ENCODE results near the gene TLL2.
A peak's percentile ranks its signal among the peaks of the same experiment; 100 is the strongest.
"Not testable (repeated sequence)": the region's sequence is repeated elsewhere in the genome, so short reads cannot be mapped to it uniquely, and the experiment has no call there.

TLL2 gene

DNA sequence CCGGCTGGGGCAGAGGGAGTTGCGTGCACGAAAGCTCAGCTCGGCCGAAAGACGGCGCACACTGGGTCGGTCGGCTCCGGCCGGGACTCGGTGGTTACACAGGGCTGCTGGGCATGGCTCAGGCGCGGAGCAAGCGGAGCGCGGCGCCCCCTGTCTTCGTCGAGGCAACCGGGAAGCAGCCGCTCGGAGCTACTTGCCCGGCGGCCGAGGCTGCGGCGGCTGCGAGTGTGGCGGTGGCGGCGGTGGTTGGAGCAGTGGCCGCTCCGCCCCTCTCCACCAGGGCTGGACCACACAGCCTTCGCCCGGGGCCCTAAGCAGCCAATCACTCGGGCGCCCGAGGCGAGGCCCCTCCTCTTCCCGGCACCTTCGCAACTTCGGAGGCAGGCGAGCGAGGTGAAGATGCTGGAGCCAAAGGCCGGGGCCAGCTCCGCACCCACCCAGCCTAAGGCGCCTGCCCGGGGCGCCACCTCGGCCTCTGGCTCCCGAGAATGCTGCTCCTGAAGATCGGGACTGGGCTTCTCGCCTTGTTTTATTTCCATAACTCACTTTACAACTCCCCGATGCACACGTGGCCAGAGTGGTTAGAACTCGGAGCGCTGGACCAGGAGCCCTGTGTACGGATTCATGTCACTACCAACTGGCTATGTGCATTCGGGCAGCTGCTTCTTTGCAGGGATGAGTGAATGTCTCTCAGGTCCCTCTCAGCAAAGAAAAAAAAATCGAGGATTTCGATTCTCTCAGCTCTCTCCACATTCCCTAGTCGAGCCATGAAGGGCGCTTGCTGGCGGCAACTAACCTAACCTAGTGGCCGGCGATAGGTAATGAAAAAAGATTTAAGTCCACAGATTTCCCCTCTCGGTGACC is at the start of gene TLL2:
Gene TLL2, minus strand, starts transcription at position 229 of the 864 bp plus-strand sequence. CDS start 241 bp downstream, outside the sequence.
- Histone ChIP-seq H3K4me3 (ENCODE audit: low read length) (peak within 1 kb of the TSS; percentile 33), H3K27me3 (ENCODE audit: control insufficient read depth, insufficient read depth, low read length) (peaks cover 24% of the 10 kb centered on the region), H3K36me3 (ENCODE audit: control insufficient read depth, insufficient read depth, low read length) (no peaks in the 10 kb centered on the region), H3K9me3 (ENCODE audit: control insufficient read depth, low read length) (no peaks in the 10 kb centered on the region), H3K4me1 (ENCODE audit: control insufficient read depth, insufficient read depth, low read length) (peaks cover 18% of the 10 kb centered on the region), H3K9ac (ENCODE audit: low read length) (no peak within 1 kb of the TSS)

DNA sequence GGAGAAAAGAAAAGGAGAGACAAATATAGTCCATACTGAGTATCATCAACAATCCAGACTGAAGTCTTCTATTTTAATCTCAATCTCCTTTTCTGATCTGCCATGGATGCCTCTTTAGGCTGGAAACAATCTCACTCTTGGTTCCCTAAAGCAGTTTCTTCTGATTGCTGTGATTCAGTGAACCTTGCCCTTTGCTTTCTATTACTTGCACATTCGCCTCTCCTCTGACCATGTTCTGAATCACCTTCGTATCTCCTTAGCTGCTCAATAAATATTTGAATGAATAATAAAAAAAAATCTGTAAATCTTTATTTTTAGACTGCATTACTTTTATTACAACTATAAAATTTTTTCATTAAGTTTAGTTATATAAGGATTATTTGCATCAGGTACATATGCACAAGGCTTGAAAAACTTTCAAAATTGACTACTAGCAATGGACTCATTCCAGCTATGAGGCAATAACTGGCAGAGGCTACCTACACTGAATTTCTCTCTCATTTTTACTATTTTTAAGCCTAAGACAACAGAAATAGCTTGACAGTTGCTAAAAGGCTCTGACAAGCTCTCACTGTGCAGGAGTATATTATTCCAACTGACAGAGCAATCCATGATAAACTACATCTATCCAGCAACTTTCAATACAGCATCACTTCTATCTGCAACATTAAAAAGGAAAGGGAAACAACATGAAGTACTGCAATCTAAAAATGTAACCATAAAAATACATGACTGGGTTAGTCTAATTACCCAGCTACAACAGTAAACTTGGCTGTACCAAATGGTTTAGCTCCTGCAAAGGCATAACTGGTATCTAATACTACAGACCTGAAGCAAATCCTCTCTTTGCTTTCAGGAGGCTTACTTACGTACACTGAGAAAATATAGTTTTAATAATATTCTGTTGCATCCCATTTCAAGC is 47.5 kb upstream of the TLL2 start:
- Histone ChIP-seq H3K9me3 (ENCODE audit: control insufficient read depth, low read length) (no peaks in the 10 kb centered on the region), H3K4me1 (ENCODE audit: control insufficient read depth, insufficient read depth, low read length) (peaks cover 11% of the 10 kb centered on the region), H3K4me3 (ENCODE audit: low read length) (no peak overlapping the region), H3K9ac (ENCODE audit: low read length) (no peak overlapping the region), H3K36me3 (ENCODE audit: control insufficient read depth, insufficient read depth, low read length) (peaks cover 3% of the 10 kb centered on the region), H3K27me3 (ENCODE audit: control insufficient read depth, insufficient read depth, low read length) (no peaks in the 10 kb centered on the region)

GRCh38 chr10:96560489-96560888 is 46.8 kb upstream of the TLL2 start:
- Histone ChIP-seq H3K27me3 (ENCODE audit: control insufficient read depth, insufficient read depth, low read length) (no peaks in the 10 kb centered on the region), H3K4me3 (ENCODE audit: low read length) (no peak overlapping the region), H3K4me1 (ENCODE audit: control insufficient read depth, insufficient read depth, low read length) (peaks cover 11% of the 10 kb centered on the region), H3K9me3 (ENCODE audit: control insufficient read depth, low read length) (no peaks in the 10 kb centered on the region), H3K9ac (ENCODE audit: low read length) (no peak overlapping the region), H3K36me3 (ENCODE audit: control insufficient read depth, insufficient read depth, low read length) (peaks cover 3% of the 10 kb centered on the region)

- H3K36me3 ChIP-seq (ENCODE audit: control insufficient read depth, insufficient read depth, low read length), result peaks cover 3% of the 10 kb centered on the region
- H3K9ac ChIP-seq (ENCODE audit: low read length), result no peak overlapping the region
- H3K4me1 ChIP-seq (ENCODE audit: control insufficient read depth, insufficient read depth, low read length), result peaks cover 11% of the 10 kb centered on the region
Measured at GRCh38 chr10:96556003-96556402, 42.3 kb upstream of the TLL2 start.

DNA sequence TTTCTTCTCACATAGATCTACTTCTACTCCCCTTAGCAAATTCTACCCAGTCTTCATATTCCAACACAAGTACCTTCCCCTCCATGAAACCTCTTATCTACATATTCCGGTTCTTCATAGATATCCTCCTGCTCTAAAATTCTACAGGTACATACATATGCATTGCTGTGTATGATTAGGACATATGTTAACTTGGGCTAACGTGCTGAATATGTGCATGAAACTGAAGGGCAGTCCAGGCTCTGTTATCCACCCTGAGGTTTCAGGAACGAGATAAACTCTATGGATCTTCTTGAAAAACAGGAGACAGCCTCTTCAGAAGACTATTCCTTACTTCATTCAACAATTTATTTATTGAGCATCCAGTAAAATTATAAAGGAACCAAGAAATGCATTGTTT is 41.6 kb upstream of the TLL2 start:
- H3K9ac ChIP-seq (ENCODE audit: low read length), result no peak overlapping the region
- H3K27me3 ChIP-seq (ENCODE audit: control insufficient read depth, insufficient read depth, low read length), result no peaks in the 10 kb centered on the region
- peaks cover 3% of the 10 kb centered on the region for H3K36me3 ChIP-seq (ENCODE audit: control insufficient read depth, insufficient read depth, low read length)
- H3K4me3 ChIP-seq (ENCODE audit: low read length), result no peak overlapping the region
- no peaks in the 10 kb centered on the region for H3K9me3 ChIP-seq (ENCODE audit: control insufficient read depth, low read length)
- H3K4me1 ChIP-seq (ENCODE audit: control insufficient read depth, insufficient read depth, low read length), result peaks cover 7% of the 10 kb centered on the region

More at GRCh38 chr10:96556003-96556402, 42.3 kb upstream of the TLL2 start:
- Histone ChIP-seq H3K9me3 (ENCODE audit: control insufficient read depth, low read length) (no peaks in the 10 kb centered on the region), H3K4me3 (ENCODE audit: low read length) (no peak overlapping the region), H3K27me3 (ENCODE audit: control insufficient read depth, insufficient read depth, low read length) (no peaks in the 10 kb centered on the region)

GRCh38 chr10:96548589-96548988 is 34.9 kb upstream of the TLL2 start:
- no peaks in the 10 kb centered on the region for H3K27me3 ChIP-seq (ENCODE audit: control insufficient read depth, insufficient read depth, low read length)
- no peaks in the 10 kb centered on the region for H3K9me3 ChIP-seq (ENCODE audit: control insufficient read depth, low read length)
- peaks cover 5% of the 10 kb centered on the region for H3K36me3 ChIP-seq (ENCODE audit: control insufficient read depth, insufficient read depth, low read length)
- no peak overlapping the region for H3K4me3 ChIP-seq (ENCODE audit: low read length)
- no peaks in the 10 kb centered on the region for H3K4me1 ChIP-seq (ENCODE audit: control insufficient read depth, insufficient read depth, low read length)
- no peak overlapping the region for H3K9ac ChIP-seq (ENCODE audit: low read length)

DNA sequence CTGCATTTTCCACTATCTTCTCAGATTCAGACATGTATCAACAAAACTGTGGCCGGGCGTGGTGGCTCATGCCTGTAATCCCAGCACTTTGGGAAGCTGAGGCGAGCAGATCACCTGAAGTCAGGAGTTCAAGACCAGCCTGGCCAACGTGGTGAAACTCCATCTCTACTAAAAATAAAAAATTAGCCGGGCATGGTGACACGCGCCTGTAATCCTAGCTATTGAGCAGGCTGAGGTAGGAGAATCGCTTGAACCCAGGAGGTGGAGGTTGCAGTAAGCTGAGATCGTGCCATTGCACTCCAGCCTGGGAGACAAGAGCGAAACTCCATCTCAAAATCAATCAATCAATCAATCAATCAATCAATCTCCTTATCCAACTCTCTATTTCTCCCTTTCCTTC is 31.8 kb upstream of the TLL2 start:
- not testable (repeated sequence) for H3K9me3 ChIP-seq (ENCODE audit: control insufficient read depth, low read length); H3K27me3 ChIP-seq (ENCODE audit: control insufficient read depth, insufficient read depth, low read length); H3K4me3 ChIP-seq (ENCODE audit: low read length); H3K4me1 ChIP-seq (ENCODE audit: control insufficient read depth, insufficient read depth, low read length); H3K36me3 ChIP-seq (ENCODE audit: control insufficient read depth, insufficient read depth, low read length); H3K9ac ChIP-seq (ENCODE audit: low read length)

GRCh38 chr10:96541921-96542320 is 28.2 kb upstream of the TLL2 start:
- H3K9ac ChIP-seq (ENCODE audit: low read length), result no peak overlapping the region
- H3K9me3 ChIP-seq (ENCODE audit: control insufficient read depth, low read length), result no peaks in the 10 kb centered on the region
- peaks cover 4% of the 10 kb centered on the region for H3K36me3 ChIP-seq (ENCODE audit: control insufficient read depth, insufficient read depth, low read length)
- H3K4me3 ChIP-seq (ENCODE audit: low read length), result no peak overlapping the region
- H3K4me1 ChIP-seq (ENCODE audit: control insufficient read depth, insufficient read depth, low read length), result no peaks in the 10 kb centered on the region
- no peaks in the 10 kb centered on the region for H3K27me3 ChIP-seq (ENCODE audit: control insufficient read depth, insufficient read depth, low read length)

GRCh38 chr10:96540240-96540639 is 26.5 kb upstream of the TLL2 start:
- H3K36me3 ChIP-seq (ENCODE audit: control insufficient read depth, insufficient read depth, low read length), result peaks cover 4% of the 10 kb centered on the region
- H3K9me3 ChIP-seq (ENCODE audit: control insufficient read depth, low read length), result no peaks in the 10 kb centered on the region
- H3K4me1 ChIP-seq (ENCODE audit: control insufficient read depth, insufficient read depth, low read length), result peaks cover 4% of the 10 kb centered on the region
- no peak overlapping the region for H3K4me3 ChIP-seq (ENCODE audit: low read length)
- H3K27me3 ChIP-seq (ENCODE audit: control insufficient read depth, insufficient read depth, low read length), result no peaks in the 10 kb centered on the region
- no peak overlapping the region for H3K9ac ChIP-seq (ENCODE audit: low read length)

DNA sequence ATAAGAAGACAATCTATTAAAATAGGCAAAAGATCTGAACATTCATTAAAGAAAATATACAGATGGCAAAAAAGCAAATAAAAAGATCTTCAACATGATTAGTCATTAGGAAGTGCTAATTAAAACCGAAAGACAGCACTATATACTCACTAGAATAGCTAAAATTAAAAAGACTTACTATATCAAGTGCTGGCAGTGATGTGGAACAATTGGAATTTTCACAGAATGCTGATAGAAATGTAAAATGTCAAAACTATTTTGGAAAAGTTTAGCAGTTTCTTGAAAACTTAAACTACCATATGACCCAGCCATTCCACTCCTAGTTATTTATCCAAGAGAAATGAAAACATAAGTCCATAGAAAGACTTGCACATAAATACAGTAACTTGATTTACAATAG is 25.0 kb upstream of the TLL2 start:
- peaks cover 11% of the 10 kb centered on the region for H3K4me1 ChIP-seq (ENCODE audit: control insufficient read depth, insufficient read depth, low read length)
- no peaks in the 10 kb centered on the region for H3K9me3 ChIP-seq (ENCODE audit: control insufficient read depth, low read length)
- H3K9ac ChIP-seq (ENCODE audit: low read length), result no peak overlapping the region
- no peak overlapping the region for H3K4me3 ChIP-seq (ENCODE audit: low read length)
- peaks cover 4% of the 10 kb centered on the region for H3K36me3 ChIP-seq (ENCODE audit: control insufficient read depth, insufficient read depth, low read length)
- no peaks in the 10 kb centered on the region for H3K27me3 ChIP-seq (ENCODE audit: control insufficient read depth, insufficient read depth, low read length)

DNA sequence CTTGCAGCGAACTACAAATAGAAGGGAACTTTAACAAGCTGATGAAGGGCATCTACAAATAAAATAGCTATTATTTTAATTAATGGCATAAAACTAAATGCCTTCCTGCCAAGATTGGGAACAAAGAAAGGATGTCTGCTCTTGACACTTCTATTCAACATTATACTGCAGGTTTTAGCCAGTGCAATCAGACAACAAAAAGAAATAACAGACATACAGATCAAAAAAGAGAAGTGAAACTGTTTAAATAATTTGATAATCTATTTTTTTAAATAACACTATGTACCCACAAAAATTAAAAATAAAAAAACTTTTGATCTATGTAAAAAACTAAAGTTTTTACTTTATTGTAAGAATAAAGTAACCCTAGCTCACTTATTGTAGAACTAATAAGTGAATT is 22.4 kb upstream of the TLL2 start:
- no peaks in the 10 kb centered on the region for H3K36me3 ChIP-seq (ENCODE audit: control insufficient read depth, insufficient read depth, low read length)
- no peak overlapping the region for H3K9ac ChIP-seq (ENCODE audit: low read length)
- H3K9me3 ChIP-seq (ENCODE audit: control insufficient read depth, low read length), result no peaks in the 10 kb centered on the region
- H3K4me3 ChIP-seq (ENCODE audit: low read length), result no peak overlapping the region
- H3K4me1 ChIP-seq (ENCODE audit: control insufficient read depth, insufficient read depth, low read length), result peaks cover 24% of the 10 kb centered on the region
- H3K27me3 ChIP-seq (ENCODE audit: control insufficient read depth, insufficient read depth, low read length), result no peaks in the 10 kb centered on the region

- Histone ChIP-seq H3K36me3 (ENCODE audit: control insufficient read depth, insufficient read depth, low read length) (peaks cover 10% of the 10 kb centered on the region), H3K4me1 (ENCODE audit: control insufficient read depth, insufficient read depth, low read length) (peaks cover 24% of the 10 kb centered on the region), H3K4me3 (ENCODE audit: low read length) (no peak overlapping the region), H3K27me3 (ENCODE audit: control insufficient read depth, insufficient read depth, low read length) (no peaks in the 10 kb centered on the region), H3K9me3 (ENCODE audit: control insufficient read depth, low read length) (no peaks in the 10 kb centered on the region), H3K9ac (ENCODE audit: low read length) (no peak overlapping the region)
Measured at GRCh38 chr10:96532523-96532922, 18.8 kb upstream of the TLL2 start.

Data from mucosa of stomach (tissue), 1 donor.